ENCODE data around the gene DPH6.
"Not testable (repeated sequence)": the region's sequence is repeated elsewhere in the genome, so short reads cannot be mapped to it uniquely, and the experiment has no call there.

Gene DPH6

GRCh38 chr15:35431281-35431680, 114.7 kb downstream of the DPH6 start:
- no peak for DNase-seq

GRCh38 chr15:35430301-35430700, 115.7 kb downstream of the DPH6 start:
- no peak for DNase-seq

DNA sequence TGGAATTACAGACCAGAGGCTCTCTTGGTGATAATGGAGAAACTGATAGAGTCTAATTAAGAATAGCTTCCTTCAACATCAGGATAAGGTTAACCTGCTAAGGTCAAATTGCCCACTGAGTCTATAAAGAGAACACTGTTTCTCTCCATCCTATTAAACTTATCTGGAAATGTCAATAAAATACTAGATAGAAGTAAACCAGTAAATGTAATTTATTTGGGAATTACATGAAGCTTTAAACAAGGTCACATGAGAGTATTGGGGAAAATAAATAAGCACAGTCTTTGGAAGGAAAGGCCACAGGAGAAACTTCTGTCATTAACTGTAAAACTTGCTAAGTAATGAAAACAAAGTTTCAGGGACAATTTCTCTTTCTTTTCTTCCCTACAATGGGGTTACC, 118.5 kb downstream of the DPH6 start:
- DNase-seq = no peak

- peak; percentile 83 for DNase-seq
These were observed 118.9 kb downstream of the DPH6 start for GRCh38 chr15:35427091-35427490.

GRCh38 chr15:35410775-35411174, 135.2 kb downstream of the DPH6 start:
- DNase-seq = no peak

DNA sequence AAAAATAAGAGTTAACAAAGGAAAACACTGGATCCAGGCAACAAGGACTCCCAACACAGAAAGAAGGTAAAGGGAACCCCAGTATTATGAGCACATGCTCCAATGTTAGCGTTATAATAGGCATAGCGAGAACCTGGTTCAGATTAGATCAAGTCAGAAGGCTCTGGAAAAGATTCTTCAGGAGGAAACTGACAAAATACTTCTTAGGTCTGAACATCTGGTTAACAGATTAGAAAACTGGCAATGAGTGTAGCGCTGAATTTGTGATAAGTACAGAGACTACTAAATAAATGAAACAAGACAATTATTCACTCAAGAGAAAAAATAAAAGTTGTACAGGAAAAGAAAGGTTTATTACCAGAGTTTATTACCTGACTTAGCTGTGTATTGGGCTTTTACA, 146.1 kb downstream of the DPH6 start:
- DNase-seq = no peak

DNA sequence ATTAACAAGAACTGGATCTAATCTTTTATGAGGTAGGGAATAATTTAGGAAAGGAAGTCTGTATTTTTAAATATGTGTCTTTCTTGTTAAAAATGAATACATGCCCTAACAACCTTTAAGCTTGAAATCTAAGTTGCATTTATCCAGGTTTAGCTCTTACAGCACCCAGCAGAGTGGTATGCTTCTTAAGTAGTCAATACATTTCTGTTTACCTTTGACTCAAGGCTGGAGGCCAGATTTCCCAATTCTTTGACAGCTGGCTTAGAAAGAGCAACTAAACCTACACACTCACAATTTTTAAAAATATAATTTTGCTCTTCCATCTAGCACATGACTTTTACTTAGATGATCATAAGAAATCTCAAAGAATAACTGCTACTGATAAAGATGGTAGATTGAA, 148.9 kb downstream of the DPH6 start:
- DNase-seq = no peak

GRCh38 chr15:35394416-35394815, 151.5 kb downstream of the DPH6 start:
- DNase-seq = no peak

DNA sequence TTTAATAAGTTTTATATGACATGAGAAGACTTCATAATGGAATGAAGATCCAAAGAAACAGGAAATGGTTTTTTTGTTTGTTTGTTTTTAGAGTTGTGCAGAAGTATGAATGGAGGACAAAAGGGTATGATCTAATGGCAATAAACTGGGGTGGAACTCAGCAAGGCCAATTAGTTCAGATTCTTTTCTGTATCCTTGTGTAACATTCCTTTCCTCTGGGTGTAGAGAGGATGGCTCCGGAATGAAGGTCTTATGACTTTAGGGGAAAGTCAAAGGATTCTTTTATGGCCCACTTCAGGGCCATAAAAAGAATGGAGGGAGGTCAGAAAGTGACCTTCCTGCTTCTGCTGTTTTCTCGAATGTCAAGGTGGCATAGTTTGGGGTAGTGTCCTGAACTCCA, 152.6 kb downstream of the DPH6 start:
- DNase-seq = no peak

DNA sequence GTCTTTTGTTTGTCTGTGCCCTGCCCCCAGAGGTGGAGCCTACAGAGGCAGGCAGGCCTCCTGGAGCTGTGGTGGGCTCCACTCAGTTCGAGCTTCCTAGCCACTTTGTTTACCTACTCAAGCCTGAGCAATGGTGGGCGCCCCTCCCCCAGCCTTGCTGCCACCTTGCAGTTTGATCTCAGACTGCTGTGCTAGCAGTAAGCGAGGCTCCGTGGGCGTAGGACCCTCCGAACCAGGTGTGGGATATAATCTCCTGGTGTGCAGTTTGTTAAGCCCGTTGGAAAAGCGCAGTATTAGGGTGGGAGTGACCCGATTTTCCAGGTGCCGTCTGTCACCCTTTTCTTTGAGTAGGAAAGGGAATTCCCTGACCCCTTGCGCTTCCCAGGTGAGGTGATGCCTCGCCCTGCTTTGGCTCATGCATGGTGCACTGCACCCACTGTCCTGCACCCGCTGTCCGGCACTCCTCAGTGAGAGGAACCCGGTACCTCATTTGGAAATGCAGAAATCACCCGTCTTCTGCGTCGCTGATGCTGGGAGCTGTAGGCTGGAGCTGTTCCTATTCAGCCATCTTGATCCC, 154.5 kb downstream of the DPH6 start:
- not testable (repeated sequence) for DNase-seq

DNA sequence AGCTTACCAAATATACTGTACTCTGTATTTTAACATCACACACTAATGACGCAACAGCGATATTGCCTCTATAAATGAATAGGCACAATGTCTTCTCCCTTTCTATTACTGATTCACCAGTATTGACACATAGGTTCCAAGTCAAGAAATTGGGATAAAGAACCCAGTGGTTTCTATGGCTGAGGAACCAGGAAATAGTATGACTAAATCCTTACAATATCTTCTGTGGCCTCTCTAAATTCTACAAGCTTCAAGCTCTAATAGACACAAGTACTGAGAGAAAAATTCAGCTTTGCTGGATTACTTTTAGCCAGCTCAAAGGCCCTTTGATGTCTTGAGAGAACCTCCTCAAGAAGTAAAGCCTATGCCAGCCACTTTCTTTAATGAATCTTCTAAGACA, 162.5 kb downstream of the DPH6 start:
- DNase-seq = no peak

- DNase-seq = no peak
These were observed 164.6 kb downstream of the DPH6 start for GRCh38 chr15:35381328-35381727.

DNA sequence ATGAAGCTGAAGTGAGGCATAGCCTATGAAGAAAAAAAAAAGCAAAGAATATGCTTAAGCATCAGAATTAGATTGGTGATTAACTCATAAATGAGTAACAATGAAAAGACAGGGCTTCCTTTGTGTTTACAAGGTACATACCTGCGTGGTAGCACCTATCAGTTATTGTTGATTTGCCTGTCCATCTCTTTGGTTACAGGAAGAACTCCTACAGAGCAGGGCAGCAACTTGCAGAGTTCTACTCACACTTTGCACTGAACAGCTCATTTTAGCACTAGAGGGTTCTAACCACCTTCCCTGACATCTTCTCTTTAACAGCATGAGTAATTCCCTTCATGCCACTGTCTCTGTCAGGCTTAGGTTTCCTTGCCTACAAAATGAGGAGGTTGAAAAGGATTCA, 166.0 kb downstream of the DPH6 start:
- no peak for DNase-seq

- not testable (repeated sequence) for DNase-seq
These were observed 167.5 kb downstream of the DPH6 start for GRCh38 chr15:35378454-35378853.

GRCh38 chr15:35376707-35377106, 169.3 kb downstream of the DPH6 start:
- no peak for DNase-seq

DNA sequence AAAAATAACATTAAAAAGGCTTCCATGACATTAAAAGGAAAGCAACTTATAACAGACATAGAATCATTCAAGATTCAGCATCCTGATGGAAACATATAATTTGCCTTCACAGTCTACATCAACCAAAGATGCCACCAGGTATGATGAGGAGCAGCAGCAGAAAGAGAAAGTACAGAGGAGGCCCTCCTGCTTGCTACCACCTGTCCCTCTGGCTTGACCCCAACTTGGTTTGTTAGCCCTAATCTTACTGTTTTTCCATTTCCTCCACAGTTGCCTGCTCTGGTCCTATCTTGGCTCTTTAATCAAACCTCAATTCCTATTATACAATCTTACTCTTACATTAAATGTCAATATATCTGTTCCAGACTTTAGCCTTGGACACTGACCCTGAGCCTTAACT, 171.3 kb downstream of the DPH6 start:
- no peak for DNase-seq

DNA sequence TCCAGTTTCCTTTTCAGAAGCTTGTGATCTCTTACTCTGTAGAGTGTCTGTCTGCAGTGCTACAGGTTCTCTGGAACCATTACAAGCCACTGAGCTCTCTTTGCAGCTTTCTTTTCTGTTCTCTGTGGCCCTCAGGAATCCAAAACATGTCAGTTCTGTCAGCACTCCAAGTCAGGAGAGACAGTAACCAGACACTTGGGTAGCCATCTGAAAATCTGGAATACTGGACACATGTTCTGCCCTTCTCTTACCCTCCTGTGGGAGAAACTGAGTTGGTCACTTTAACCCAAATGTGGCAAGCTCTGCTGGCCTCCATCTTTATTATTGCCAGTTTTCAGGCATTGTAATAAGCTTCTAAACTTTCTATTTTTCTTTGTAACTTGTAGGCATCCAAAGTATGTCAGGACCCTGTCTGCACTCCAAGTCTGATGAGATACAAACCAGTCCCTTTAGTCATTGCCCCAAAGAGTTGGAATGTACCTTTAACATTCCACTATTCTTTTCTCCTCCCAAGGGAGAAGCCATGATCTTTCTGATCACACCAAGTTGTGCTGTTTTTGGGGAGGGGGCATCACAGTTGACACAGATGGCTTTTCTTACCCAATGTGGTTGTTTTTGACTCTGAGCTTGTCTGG, 183.7 kb downstream of the DPH6 start:
- DNase-seq = peak; percentile 78

GRCh38 chr15:35358824-35359223, 187.1 kb downstream of the DPH6 start:
- no peak for DNase-seq

DNA sequence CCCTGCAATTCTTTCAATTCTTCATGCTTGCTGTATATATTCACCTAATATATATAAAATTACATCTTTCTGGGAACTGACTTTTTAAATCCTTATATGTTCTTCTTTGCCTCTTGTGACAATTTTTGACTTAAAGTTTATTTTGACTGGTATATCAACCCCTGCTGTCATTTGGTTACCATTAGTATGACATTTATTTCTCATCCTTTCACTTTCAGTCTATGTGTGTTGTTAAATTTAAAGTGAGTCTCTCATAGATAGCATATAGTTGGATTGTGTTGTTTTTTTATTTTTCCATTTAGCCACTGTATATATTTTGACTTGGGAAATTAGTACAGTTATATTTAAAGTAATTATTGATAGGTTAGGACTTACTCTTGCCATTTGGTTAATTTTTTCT, 194.9 kb downstream of the DPH6 start:
- DNase-seq = no peak

DNA sequence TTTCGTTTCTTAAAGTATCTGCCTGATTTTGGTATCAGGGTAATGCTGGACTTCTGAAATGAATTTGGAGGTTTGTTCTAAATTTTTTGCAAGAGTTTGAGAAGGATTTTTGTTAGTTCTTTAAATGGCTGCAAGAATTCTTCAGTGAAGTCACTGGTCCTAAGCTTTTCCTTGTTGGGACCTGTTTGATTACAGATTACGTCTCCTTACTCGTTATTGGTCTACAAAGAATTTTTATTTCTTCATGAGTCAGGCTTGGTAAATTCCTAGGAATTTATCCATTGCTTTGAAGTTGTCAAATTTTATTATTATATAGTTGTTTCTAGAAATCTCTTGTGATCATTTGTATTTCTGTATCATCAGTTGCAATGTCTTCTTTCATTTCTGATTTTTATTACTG, 196.0 kb downstream of the DPH6 start:
- DNase-seq = peak; percentile 15

DNA sequence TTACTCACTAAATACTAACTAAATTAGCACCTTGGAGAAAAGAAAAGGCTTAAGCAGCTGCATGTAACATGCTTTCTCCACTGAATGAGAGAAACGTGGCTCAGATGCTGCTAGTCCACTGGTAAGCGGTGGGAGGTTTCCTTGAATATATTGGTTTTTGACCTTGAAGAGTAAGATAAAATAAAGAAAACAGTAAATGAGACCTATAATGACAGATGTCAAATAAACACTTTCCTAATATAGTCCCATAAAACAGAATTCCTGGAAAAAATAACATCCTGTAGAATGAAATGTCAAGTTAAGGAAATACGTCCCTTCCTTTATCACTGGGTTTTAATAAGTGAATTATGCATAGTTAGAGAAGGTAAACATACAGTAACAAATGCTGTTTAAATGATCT, 215.0 kb downstream of the DPH6 start:
- DNase-seq = no peak

DNA sequence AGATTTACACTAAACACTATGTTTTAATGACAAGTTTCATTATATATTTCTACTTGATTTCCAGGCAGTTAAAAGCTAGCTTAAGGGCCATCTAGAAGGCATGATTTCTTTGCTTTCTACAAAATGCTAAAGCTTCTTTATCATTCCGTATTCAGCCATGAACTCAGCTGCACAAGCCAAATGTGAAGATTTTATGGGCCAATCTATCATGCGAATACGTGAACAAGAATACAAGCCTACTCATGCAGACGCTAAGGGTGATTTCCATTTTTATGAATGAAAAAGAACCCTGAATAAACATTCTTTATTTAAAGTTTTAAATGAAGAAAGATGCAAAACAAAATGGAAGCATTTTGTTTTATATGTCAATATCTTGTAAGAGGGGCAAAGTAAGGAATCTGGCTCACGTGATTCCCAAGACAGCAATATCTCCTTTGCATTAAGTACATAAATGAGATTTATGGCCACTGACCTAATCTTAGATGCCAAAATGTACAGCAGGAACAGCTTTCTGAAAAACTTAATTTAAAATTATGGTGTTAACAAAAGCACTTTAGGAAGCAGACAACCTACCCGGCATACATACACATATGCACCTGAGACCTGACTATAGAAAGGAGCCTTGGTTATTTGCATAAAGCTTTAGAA, 215.8 kb downstream of the DPH6 start:
- no peak for DNase-seq

- peak; percentile 66 for DNase-seq
These were observed 216.4 kb downstream of the DPH6 start for GRCh38 chr15:35329521-35329961.

DNA sequence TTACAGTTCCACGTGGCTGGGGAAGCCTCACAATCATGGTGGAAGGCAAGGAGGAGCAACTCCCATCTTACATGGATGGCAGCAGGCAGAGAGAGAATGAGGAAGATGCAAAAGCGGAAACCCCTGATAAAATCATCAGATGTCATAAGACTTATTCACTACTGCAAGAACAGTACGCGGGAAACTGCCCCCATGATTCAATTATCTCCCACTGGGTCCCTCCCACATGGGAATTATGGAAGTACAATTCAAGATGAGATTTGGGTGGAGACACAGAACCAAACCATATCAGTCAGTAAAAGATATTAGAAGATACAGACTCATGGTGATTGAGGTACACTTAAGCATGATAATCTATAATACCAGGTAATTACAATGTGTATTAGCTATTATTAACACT, 217.1 kb downstream of the DPH6 start:
- DNase-seq = not testable (repeated sequence)

- DNase-seq = no peak
These were observed 218.2 kb downstream of the DPH6 start for GRCh38 chr15:35327789-35328188.
